Midbrain (tissue), 1 donor: ENCODE results near the gene IQSEC1.
A peak's percentile ranks its signal among the peaks of the same experiment; 100 is the strongest.

ENCODE experiments used
- DNase-seq: peaks from one replicate; lab custom pipeline; 2025; lab: John Stamatoyannopoulos, UW

The IQSEC1 gene

DNA sequence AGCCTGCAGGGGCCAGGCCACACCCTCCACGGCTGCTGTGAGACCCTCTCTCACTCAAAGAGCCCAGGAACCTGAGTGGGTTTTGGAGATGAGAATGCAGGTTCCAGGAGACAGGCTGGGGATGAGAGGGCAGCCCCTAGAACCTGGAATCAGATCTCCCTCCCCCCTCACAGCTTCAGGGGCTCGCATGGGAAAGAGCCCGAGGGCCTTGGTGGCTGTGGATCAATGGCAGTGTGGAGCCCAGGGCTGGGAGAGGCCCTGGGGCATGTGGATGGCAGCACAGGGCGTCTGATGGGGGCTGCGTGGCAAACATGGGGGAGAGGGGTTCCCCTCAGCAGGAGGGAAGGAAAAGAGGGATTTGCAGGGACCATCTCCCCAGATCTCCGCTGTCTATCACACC, 119.0 kb downstream of the IQSEC1 start:
- no peak for DNase-seq

DNA sequence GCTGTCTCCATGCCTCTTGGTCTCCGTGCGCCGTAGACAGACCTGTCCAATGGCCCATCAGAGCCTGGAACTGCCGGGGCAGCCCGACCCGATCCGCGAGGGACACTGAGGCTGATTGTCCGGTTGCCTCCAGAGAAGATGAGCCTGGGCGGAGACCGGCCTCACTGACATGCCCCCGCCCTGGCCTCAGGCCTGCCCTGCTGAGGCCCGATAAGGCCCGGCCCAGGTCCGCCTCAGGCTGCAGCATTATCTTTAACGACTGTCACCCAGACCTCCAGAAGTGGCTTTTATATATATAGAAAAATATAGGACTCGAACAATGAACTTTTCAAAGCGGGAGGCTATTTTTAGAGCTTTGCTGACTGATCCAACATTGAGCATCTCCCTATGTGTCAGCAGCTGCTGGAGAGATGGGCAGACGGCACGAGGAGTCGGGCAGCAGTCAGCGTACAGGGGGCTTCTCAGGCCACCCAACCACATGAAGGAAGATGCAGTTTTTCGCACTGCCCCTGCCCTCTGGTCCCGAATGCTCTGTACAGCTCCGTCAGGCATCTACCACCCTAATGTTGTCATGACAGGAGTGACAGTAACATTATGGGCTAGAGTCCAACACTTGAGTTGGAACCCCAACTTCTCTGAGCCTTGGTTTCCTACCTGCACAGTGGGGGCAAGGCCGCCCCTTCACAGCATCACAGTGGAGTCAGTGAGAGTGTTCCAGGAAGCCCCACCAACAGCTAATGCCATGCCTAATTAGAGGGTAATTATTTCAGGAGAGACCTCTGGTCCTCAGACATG, 119.8 kb downstream of the IQSEC1 start:
- no peak for DNase-seq

DNA sequence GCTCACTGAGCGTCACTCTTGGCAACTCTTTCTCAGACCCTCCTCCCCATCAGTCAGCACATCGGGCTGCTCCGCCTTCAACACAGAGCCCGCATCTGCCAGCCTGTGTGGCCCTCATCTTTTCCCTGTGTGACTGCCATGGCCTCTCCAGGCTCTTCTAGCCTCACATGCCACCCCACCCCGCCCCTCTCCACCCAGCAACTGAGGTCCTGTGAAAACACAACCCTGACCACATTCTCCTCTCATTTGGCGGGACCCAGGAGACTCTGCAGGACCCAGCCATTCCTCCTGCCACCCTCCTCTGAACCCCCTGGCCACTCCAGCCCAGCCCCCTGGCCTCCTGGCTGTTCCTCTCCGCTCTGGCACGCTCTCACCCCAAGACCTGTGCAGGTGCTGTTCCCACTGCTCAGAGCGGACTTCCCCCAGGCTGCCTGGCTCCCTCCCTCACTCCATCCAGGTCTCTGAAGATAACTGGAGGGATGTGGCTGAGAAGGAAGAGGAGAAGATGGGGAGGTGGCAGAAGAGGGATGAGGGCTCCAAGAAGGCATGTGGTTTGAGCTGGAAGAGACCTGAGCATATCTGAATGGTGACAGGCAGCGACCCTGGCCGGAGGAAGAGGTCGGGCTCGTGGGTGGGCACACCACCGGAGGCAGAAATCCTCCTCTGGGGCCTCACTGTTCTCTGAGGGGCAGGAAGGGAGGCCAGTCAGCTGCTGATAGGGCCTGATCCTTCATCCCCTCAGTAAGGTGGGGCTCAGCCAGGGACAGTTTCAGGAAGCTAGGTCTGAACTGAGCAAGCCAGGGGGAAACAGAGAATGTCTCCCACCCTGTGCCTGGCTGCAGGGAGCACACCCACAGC, 120.7 kb downstream of the IQSEC1 start:
- no peak for DNase-seq

DNA sequence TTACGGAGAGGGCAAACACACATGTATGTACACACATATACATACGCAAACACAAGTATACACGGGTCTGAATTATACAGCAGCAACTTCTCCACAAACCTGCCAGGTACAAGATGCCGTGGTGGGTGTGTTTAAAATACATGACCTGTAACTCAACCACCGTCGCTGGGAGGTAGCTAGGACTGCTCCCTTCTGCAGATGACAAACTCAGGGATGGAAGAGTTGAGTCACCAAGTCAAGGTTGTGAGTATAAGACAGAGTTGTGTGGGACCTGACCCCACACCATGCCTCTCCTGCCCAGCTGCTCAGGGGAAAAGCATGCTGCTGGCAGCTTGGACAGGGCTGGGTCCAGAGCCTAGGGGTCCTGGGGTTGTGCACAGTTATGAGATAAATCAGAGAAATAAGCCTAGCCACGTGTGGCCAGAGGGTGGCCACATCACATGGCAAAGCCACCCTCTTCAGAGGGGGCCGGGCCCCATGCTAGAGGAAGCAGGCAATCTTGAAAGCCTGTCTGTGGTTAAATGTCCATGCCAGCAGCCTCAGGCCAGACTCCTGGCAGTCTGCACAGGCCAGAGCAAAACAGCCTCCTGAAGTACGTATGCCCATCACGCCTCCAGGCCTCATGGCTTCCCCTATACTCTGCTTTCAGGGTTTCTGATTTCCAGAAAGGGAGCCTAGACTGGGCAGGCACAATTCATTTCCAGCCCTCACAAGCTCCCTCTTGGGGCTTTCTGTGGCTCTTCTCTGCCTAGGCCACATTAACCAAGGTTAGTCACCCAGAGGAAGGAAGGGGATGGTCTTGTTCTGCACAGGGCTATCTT, 124.1 kb downstream of the IQSEC1 start:
- DNase-seq: peak; percentile 28

DNA sequence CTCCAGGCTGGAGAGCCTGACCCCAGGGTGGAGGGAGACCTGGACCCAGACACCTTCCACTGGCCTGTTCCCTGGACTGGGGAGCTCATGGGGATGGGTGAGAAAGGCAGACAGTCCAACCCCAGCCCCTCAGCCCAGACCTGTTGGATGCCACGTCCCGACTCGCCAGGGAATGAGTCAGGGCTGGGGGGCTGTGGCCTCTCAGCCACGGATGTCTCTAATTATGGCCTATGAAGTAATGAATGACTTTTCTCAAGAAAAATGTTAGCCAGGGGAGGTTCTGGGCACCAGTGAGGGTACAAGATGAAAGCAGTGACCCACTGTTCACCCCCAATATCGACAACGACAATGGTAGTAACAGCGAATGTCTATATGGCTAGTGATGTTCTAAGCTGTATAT, 124.9 kb downstream of the IQSEC1 start:
- no peak for DNase-seq

DNA sequence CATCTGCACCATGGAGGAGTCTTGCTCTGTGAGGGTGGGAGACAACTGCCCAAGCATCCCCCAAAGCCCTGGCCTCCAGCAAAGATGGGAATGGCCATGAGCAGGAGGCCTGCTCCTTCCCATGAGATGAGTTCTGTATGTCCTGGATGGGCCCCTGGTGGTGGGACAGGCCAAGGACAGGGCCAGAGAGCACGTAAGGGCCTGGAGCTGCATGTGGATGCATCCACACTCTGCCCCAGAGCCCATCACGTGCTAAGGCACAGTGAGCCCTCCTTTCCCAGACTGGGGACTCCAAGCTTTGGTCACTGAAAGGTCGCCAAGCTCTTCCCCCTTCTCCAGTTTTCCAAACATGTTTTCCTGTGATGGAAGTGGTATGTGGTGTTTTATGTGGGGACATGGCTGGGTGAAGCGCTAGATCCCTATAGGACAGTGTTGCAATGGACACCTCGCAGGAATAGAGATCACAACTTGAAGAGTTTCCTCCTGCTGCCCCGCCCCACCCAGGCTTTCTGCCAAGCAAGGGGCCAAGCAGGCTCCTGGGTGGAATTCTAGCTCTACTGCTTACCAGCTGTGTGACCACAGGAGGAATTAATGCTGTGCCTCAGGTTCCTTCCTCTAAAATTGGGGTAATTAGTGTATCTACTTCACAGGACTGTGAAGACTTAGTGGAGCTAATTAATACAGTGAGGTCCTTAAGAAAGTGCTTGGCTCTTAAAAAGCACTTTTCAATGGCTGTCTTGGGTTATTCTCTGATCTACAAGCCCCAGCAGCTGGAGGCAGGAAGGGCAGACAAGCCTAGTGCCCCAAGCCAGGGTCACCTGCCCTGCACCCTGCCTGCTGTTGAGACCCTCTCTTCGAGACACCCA, 125.5 kb downstream of the IQSEC1 start:
- DNase-seq: no peak

DNA sequence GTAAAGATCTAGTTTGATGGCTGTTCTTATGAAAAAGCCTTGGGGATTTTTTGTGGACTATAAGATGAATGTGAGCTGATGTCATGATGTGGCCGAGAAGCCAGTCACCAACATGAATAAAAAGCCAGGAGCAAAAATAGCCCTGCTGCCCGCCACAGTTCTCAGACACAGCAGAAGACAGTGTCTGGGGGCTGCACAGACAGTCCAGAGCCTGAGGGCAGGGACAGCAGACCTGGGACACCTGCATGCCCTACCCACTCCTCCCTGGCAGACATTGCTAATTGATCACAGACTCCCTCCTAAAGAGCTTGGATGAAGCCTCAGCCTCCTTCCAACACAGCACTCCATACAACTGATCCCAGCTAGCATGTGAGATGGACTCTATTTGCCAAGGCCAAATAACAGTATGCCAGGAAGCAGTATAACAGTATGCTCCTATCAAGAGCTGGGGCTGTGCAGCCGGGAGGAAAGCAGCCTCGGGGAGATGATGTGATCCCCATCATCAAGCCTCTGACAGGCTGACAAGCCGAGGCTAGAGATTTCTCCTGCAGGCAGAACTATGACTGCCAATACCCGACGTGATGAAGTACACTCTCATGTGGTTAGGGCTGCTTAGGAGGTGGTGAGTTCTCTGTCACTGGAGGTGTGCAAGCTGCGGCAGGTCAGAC, 126.4 kb downstream of the IQSEC1 start:
- DNase-seq: no peak

DNA sequence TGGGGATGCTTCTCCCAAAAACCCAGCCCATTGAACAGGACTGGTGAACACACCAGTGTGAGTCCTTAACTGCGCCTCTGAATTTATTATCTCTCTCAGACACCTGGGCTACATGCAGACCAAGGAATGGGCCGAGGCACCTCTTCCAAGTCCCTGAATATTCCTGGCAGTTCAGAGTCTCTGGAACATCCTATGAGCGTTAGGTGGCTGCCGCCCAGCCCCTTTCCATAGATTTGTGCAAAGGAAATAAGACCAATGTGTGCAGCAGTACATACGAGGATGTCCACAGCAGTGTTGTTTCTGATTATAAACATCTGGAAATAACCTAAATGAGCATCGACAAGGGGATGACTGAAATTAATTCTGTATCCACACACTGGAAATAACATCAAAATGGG, 127.0 kb downstream of the IQSEC1 start:
- no peak for DNase-seq

DNA sequence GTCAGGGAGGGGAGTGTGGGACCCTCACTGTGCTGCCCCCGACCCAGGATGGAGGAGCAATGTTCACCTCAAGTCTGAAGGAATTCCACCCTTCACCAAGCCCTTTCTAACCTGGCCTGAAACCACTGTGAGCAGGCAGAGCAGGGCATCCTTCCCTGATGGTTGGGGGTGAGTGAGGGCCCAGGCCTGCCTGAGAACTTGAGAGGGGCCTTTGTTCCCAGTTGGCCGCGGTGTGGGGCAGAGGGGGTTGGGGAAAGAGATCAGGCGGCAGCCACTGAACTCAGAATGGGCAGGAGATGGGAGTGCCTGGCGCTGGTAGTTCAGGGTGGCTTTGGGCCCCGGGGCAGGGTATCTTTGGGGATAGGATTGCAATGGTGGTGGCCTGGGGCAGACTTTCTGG, 128.4 kb downstream of the IQSEC1 start:
- DNase-seq: peak; percentile 86

DNA sequence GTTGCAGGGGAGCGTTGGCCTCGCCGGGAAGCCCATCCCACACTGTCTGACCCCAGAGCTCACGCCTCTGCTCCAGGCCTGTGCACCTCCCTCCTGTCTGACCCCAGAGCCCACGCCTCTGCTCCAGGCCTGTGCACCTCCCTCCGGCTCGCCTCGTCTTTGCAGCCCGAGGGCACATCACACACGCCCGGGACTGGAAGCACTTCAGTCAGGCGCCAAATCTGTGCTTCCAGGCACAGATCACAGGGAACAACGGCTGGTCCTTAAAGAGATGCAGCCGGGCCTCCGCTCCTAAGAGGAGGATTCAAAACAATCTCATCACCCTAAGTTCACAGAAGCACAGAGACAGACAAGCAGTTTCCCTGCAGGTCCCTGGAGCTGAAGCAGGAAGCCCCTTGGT, 128.8 kb downstream of the IQSEC1 start:
- no peak for DNase-seq

DNA sequence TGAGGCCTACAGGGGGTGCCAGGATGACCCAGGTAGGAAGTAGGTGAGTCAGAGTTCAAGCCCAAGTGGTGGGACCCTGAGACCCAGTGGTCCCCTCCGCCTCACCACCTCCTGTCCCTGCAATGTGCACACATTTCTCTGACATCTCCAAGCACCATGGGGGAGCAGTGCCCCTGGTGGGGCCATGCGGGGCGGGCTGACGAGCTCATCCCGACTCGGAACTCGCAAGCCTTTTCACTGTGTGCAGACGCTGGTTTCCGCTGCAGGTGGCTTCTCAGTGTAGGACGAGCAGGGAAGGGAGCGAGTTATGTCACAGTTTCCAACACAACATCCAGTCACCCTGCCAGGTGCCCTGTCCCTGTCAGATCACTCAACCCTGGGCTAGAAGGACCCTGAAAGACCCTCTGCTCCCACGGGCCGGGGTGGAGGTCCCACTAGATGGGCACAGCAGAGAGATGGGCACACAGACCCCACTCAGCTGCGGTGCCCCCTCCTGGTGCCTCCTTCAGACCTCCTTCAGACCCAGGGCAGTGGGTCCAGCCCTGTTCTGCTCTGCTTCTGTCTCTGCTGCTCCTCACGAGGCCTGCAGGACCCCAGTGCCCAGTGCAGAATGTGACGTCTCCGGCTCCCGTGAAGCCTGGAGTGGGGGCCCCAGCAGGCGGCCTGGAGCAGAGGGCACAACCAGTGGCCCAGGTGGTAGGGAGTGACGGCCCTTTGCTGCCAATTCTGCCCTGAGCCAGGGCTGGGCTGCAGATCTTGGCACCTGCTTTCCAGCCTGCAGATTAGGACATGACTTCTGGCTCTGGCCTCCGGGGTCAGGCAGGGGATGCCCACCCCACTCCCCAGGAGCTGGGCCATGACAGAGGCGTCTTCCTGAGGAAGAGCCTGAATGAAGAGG, 129.9 kb downstream of the IQSEC1 start:
- DNase-seq: no peak

DNA sequence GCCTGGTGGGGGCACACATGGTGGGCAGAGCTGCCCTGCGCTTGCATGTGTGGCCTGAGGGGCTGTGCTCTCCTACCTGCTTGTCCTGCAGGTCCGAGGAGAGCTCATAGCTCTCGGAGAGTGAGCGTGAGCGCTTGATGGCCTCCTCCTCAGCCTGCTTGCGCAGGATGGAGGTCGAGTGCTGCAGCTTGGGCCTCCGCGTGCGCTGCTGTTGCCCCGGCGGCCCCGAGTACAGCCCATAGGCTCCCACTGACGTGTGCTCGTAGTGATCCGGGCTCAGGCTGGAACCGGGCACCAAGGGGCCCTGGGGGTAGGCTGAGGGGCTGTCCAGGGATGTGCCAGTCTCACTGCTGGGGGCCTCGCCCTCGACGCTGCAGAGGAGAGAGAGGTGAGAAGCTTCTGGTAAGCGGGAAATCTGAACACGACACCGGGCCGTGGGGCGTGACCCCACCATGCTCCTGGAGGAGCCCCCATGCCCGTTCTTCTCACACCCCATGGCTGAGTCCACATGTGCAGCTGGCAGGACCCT, 131.7 kb downstream of the IQSEC1 start:
- no peak for DNase-seq

DNA sequence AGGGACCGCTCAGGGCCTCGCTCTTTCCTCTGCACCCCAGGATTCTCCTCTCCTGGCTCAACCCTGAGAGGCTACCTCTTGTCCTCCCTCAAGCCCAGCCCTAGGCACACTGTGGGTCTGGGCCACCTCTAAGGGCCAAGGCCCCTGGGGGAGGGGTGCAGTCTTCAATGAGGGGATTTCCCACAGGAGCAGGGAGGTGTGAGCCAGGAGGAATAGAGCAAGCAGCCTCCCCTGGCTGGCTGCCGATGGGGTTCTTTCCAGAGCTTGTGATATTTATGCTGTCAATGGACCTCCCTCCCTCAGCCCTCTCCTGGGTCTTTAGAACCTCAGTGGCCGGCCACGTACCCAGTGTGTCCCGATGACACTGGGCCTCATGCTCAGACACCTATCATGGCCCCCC, 132.4 kb downstream of the IQSEC1 start:
- no peak for DNase-seq

DNA sequence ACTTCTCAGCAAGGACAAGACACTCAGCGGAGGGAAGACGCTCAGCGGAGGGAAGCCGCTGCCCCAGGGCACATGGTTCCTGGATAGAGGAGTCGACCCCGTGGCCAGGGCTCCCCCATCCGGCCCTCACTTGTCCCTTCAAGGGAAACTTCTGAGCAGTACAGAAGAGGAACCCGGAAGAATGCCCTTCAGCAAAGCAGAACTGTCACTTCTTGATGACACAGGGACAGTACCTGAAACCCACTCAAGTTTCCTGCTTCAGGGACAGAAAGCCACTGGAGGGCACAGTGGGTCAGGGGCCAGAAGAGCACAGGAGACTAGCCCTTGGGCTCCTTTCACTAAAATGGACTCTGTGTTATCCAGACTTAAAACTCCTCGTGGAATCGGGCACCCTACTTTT, 134.1 kb downstream of the IQSEC1 start:
- no peak for DNase-seq

DNA sequence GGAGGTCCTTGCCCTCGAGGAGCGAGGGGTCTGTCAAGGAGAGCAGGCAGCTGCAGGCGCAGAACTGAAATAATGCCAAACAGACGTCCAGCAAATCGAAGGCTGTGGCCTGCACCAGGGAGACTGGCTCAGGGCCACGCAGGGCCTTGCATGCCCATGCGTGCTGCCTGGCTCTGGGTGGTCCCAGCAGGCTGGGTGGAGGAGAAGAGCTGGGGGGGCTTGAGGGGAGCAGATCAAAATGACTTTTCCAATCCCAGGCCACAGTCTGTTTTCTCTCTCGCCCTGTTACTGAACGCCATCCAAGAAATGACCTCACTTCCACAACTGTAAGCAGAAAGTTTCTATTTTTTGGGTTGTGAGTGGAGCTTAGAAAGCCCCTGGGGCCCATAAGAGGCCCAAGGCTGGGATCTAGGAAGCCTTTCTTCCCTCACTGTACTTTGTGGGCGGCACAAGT, 134.9 kb downstream of the IQSEC1 start:
- no peak for DNase-seq

DNA sequence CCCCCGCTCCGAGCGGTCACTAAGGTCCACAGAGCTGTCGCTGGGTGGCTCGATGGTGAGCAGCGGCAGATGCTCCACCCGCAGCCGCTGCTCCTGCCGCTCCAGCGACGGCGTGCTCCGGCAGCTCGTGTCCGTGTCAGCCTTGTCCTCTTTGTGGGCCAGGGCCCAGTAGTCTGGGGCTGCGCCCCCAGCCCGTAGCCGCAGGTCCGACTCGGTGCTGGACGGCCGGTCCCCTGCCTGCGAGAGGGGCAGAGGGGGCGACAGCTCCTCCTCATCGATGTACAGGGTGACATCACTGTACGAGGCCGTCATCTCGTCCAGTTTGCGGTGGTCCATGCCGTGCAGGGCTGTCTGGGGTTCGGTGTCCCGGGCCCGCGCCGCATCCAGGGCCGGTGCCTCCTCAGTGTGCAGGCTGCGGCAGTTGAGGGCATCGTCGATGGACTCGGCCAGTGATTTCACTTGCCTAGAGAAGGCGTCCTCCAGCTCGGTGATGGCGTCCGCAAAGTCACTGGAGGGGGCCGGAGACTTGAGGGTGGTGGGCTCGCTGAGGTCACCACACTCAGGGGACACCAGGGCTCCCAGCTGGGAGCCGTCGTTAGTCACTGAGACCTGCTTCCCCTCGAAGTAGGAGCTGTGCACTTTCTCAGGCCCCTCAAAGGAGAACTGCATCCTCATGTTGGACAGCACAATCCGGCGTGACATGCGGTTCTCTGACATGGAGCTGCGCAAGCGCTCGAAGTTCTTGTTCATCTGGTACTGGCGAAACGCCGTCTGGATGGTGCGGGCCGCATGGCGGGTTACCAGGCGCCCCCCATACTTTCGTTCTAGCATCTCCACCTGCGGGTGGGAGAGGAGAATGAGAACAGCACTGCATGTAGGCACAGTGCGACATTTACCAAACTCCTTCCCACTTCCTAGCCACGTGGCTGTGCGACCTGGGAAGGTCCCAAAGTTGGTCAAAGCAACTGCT, 137.1 kb downstream of the IQSEC1 start:
- no peak for DNase-seq

DNA sequence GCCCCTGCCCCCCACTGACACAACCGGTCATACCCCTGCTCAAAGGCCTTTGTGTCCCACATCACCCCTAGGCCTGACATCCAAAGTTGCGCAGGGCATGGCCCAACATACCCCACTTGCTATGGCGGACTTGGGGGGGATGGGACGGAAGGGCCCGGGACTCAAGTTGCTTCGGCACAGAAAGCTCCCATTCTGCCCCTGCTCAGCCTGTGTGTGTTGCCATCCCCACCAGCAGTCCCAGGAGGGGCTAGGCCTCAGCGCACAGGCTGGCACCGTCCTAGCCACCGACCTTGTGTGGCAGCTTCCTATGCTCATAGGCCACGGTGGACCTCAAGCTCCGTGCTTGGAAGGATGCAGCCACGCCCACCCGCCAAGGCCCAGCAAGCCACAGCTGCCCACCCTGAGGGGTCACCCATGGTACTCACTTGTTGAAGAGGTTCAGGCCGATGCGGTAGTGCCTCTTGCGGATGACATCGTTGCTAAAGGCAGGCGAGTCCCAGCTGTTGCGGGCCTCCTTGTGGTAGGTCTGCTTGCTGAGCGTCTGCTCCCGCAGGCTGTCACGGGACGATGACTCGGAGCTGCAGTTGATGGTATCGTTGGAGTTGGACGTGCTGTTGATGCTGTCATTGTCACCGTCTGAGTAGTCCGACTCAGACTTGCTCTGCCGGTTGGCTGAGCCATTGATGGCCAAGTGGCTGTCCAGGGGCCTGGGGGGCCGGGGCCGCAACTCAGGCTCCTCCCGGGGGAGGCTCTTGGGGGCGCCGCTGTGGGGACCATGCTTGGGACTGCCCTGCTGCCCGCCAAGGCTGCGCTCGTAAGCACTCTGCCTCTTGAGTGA, 138.0 kb downstream of the IQSEC1 start:
- DNase-seq: no peak
